AG04449 (cell line): ENCODE results near the gene NPPB.

Source experiments
- CTCF ChIA-PET: fragments of 350-600 bp; formaldehyde crosslinking; extraction: SDS; loops from one replicate; lab custom pipeline; 2021; ENCODE audit warnings: antibody characterized with exemption; lab: Yijun Ruan, JAX
- POLR2A ChIA-PET: fragments of 400-600, 350-600 bp; formaldehyde crosslinking; extraction: SDS; loops from one replicate; lab custom pipeline; 2020; ENCODE audit warnings: antibody characterized with exemption, inconsistent platforms; lab: Yijun Ruan, JAX
- DNase-seq: peaks from one replicate; pipeline ENCODE4 v3.0.0-alpha.2; 2010; ENCODE audit warnings: low read depth, low spot score
- H3K4me3 ChIP-seq: 2 replicates; pipeline ENCODE4 v1.5.1; 2011; ENCODE audit warnings: low read depth, mild to moderate bottlenecking, control low read depth, low read length
- TF ChIP-seq, protein P1 (sequence below): IDR thresholded peaks from one replicate; pipeline ENCODE4 v1.5.1; 2011; ENCODE audit warnings: mild to moderate bottlenecking, moderate library complexity, low read length, control low read depth, inconsistent platforms; ENCODE audit not compliant: insufficient read depth; ENCODE audit errors: missing control alignments

NPPB gene

GRCh38 chr1:11839727-11840705 lies 18.7 kb downstream of the NPPB start:
- no peak overlapping the region for H3K4me3 ChIP-seq
- TF ChIP-seq, protein P1, sequence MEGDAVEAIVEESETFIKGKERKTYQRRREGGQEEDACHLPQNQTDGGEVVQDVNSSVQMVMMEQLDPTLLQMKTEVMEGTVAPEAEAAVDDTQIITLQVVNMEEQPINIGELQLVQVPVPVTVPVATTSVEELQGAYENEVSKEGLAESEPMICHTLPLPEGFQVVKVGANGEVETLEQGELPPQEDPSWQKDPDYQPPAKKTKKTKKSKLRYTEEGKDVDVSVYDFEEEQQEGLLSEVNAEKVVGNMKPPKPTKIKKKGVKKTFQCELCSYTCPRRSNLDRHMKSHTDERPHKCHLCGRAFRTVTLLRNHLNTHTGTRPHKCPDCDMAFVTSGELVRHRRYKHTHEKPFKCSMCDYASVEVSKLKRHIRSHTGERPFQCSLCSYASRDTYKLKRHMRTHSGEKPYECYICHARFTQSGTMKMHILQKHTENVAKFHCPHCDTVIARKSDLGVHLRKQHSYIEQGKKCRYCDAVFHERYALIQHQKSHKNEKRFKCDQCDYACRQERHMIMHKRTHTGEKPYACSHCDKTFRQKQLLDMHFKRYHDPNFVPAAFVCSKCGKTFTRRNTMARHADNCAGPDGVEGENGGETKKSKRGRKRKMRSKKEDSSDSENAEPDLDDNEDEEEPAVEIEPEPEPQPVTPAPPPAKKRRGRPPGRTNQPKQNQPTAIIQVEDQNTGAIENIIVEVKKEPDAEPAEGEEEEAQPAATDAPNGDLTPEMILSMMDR: no peak
- ChIA-PET CTCF (interaction anchor here (0.6 to 8.9 kb wide), 9 partner anchors 9 to 127 kb away, joined by 3 to 86 read pairs (median 5); no protein-coding TSS in a partner anchor), POLR2A (interaction anchor here (1.1 kb wide), 1 partner anchor 18 kb away, joined by 4 read pairs; no protein-coding TSS in a partner anchor)
- DNase-seq: no peak

DNA sequence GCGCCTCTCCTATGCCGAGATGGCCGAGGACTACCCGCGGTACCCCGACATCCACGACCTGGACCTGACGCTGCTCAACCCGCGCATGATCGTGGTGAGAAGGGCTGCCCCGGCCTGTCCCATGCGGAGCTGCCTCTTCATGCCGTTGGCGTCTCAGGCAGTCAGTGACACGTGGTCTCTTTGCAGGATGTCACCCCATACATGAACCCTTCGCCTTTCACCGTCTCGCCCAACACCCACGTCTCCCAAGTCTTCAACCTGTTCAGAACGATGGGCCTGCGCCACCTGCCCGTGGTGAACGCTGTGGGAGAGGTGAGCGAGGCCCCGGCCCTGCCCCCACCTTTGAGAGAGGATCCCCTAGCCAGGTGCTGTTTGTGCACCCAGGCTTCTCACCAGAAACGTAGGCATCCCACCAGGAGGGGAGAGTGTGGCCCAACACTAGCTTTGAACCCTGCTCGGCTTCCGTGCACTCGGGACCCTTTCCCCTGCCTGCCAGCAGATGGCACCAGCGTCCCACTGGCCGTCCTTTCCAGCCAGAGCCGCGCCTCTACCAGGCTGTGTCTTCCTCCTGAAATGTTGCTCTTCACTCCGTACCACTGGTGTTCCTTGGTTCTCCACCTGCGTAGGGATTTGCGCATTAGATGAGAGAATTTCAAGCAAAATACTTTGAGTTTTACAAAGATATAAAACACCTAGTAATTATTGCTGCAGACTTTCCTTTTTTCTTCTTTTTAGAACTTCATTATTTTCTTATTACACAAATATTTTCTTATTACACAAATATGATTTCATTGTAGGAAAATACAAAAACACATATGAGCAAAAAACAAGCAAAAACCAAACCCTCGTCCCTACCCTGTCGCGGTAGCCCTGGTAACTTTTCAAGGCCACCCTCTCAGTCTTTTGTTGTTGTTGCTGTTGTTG lies 20.1 kb downstream of the NPPB start:
- no peak overlapping the region for H3K4me3 ChIP-seq
- TF ChIP-seq, protein P1: peak; percentile 99
- ChIA-PET CTCF (interaction anchor here (1.0 to 8.9 kb wide), 14 partner anchors 10 to 192 kb away, joined by 3 to 86 read pairs (median 5); partner anchors contain the start of gene NPPA), POLR2A (interaction anchor here (0.6 to 3.1 kb wide), 3 partner anchors 17 to 100 kb away, joined by 3 to 21 read pairs (median 4); no protein-coding TSS in a partner anchor)
- DNase-seq: no peak

GRCh38 chr1:11837767-11838348 lies 20.9 kb downstream of the NPPB start:
- TF ChIP-seq, protein P1: no peak
- DNase-seq: no peak
- H3K4me3 ChIP-seq: no peak overlapping the region
- POLR2A ChIA-PET: interaction anchor here (3.1 kb wide), 1 partner anchor 70 kb away, joined by 21 read pairs; no protein-coding TSS in a partner anchor
- CTCF ChIA-PET: interaction anchor here (0.6 to 8.9 kb wide), 18 partner anchors 10 to 241 kb away, joined by 3 to 86 read pairs (median 4); partner anchors contain the start of gene NPPA

- TF ChIP-seq, protein P1: no peak
Observed at GRCh38 chr1:11836955-11837766, 21.6 kb downstream of the NPPB start.

More at GRCh38 chr1:11836955-11837766, 21.6 kb downstream of the NPPB start:
- ChIA-PET CTCF (interaction anchor here (0.6 to 8.9 kb wide), 18 partner anchors 11 to 799 kb away, joined by 3 to 86 read pairs (median 4); partner anchors contain the start of gene NPPA), POLR2A (interaction anchor here (3.1 kb wide), 1 partner anchor 71 kb away, joined by 21 read pairs; no protein-coding TSS in a partner anchor)
- no peak for DNase-seq
- no peak overlapping the region for H3K4me3 ChIP-seq
